ENCODE data around the gene UGT1A8. TPM values are rescaled to one million over a fixed set of nuclear protein-coding genes. Genes with fewer than 3 reads are reported as not detected.

UGT1A8 gene
- total and polyA plus RNA-seq, 12 donors = 0.11 TPM; not detected in 11

DNA sequence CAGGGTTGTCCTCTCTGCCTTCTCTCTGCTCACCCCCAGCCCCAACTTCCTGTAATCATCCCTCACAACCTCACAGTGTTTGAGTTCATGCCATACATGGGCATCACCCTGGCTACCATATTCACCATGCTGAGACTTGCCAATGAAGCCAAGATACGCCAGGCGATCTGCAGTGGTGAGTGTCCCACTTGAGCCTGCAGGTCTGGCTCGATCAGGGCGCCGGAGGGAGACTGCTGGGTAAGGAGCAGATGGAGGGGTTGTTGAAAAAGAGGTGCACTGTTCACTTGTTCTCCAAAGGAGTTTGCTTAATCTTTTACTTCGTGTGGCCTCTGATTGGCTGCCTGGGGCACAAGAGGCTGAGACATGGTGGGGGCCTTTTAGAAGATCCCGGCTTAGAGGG is 175.3 kb downstream of the UGT1A8 start:
- H3K27ac ChIP-seq = no peak overlapping the region
- intact Hi-C loops (cut with DNase I) = no loop called here
- 86 to 93% methylated on average over 7 of the region's 7 CpGs for WGBS, 2 donors
- ATAC-seq = no peak
- H3K4me3 ChIP-seq = no peak overlapping the region
- peaks cover 0 to 4% (median 0%) of the 10 kb centered on the region in 11 donors for H3K9me3 ChIP-seq
- no peak for TF ChIP-seq CTCF (IDR thresholded peaks at IDR 0.05)
- H3K36me3 ChIP-seq = no peaks in the 10 kb centered on the region
- H3K27me3 ChIP-seq = peaks cover 0 to 7% (median 0%) of the 10 kb centered on the region in 7 donors
- DNase-seq = no peak
- no peaks in the 10 kb centered on the region for H3K4me1 ChIP-seq

GRCh38 chr2:233793465-233794127 is 176.2 kb downstream of the UGT1A8 start:
- no peaks in the 10 kb centered on the region for H3K4me1 ChIP-seq
- DNase-seq (no peak), ATAC-seq (no peak)
- whole genome bisulfite sequencing, 2 donors = 73 to 76% methylated on average over 18 of the region's 18 CpGs
- H3K4me3 ChIP-seq = no peak overlapping the region
- no peaks in the 10 kb centered on the region for H3K36me3 ChIP-seq
- no peak overlapping the region for H3K27ac ChIP-seq
- intact Hi-C loops (cut with DNase I) = no loop called here
- no peak for TF ChIP-seq CTCF (IDR thresholded peaks at IDR 0.05)
- H3K27me3 ChIP-seq = peaks cover 0 to 7% (median 0%) of the 10 kb centered on the region in 7 donors
- H3K9me3 ChIP-seq = peaks cover 0 to 4% (median 0%) of the 10 kb centered on the region in 11 donors

DNA sequence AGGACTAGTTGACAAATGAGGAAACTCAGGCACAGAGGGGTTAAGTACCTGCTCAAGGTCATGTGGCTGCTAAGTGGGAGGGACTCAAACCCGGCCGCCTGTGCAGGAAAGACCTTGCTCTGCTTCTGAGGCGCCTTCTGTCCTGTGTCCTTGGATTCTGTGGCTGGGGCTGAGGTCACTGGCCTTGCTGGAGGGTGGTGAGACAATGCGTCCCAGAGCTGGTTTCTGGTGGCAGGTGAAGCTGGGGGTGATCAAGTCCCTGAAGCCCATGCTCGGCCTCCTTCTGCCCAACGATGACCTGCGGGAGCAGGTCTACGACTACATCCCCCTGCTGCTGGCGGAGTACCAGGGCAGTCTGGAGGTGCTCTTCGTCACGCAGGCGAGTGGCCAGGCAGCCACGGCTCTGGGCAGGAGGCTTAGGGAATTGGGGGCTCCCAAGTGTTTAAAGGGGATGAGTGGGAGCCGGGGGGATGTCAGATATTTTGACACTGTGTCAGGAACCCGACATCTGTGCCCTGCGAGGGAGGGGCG is 176.8 kb downstream of the UGT1A8 start:
- Histone ChIP-seq H3K4me3 (no peak overlapping the region), H3K9me3 (peaks cover 0 to 4% (median 0%) of the 10 kb centered on the region in 11 donors), H3K4me1 (no peaks in the 10 kb centered on the region), H3K36me3 (no peaks in the 10 kb centered on the region), H3K27ac (no peak overlapping the region), H3K27me3 (peaks cover 0 to 7% (median 0%) of the 10 kb centered on the region in 7 donors)
- 74 to 75% methylated on average over 17 of the region's 17 CpGs for WGBS, 2 donors
- DNase-seq (no peak), ATAC-seq (no peak)
- no peak for TF ChIP-seq CTCF (IDR thresholded peaks at IDR 0.05)
- intact Hi-C loops (cut with DNase I) = no loop called here

- Histone ChIP-seq H3K4me1 (no peaks in the 10 kb centered on the region), H3K4me3 (no peak overlapping the region), H3K9me3 (peaks cover 0 to 4% (median 0%) of the 10 kb centered on the region in 11 donors), H3K27me3 (peaks cover 0 to 7% (median 0%) of the 10 kb centered on the region in 7 donors), H3K36me3 (no peaks in the 10 kb centered on the region), H3K27ac (no peak overlapping the region)
- TF ChIP-seq CTCF (IDR thresholded peaks at IDR 0.05) = no peak
- ATAC-seq (no peak), DNase-seq (no peak)
- intact Hi-C loops (cut with DNase I) = no loop called here
- 90 to 93% methylated on average over 13 of the region's 13 CpGs for WGBS, 2 donors
Observed at GRCh38 chr2:233795735-233796171, 178.3 kb downstream of the UGT1A8 start.

Data from heart right ventricle (tissue), 16 donors.